NCI-H2196 (cell line): ENCODE data around the gene SLC38A6.
A peak's percentile ranks its signal among the peaks of the same experiment; 100 is the strongest.

Experiments
- DNase-seq: peaks from one replicate; lab custom pipeline; 2025; ENCODE audit not compliant: unreplicated experiment; lab: John Stamatoyannopoulos, UW

The SLC38A6 gene

DNA sequence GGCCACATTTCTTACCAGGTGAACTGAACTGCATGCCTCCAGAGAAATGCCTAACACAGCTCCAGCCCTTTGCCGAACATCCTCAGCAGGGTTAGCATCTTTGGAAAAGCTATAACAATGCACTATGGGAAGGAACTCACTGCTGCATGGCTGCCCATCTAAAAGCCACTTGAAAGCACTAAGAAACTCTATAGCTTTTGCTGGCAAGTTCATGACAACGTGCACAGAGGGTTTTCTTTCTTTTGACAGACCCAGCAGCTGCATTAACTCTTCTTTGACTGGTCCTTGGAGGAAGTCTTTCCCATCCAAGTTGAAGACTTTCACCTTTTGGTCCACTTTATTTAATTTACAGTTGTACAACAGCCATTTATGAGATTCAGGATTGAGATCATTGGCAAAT lies 5.5 kb upstream of the SLC38A6 start:
- DNase-seq = no peak

DNA sequence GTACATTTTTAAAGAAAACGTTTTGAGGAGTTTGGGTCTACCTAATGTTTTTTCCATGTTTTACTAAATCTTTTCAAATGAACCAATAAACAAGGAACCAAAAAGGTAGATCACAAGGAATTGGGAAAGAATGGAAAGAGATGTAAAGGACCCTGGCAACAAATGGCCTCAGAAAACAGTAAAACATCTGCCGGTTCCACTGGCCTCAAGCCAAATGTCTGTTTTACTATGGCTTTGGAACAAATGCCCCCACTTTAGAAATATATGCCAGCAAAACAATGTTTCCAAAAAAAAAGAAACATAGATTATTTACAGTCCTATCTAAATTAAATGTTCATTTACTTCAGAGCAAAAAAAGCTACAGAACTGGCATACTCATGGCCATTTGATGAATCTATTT lies 3.2 kb upstream of the SLC38A6 start:
- no peak for DNase-seq

DNA sequence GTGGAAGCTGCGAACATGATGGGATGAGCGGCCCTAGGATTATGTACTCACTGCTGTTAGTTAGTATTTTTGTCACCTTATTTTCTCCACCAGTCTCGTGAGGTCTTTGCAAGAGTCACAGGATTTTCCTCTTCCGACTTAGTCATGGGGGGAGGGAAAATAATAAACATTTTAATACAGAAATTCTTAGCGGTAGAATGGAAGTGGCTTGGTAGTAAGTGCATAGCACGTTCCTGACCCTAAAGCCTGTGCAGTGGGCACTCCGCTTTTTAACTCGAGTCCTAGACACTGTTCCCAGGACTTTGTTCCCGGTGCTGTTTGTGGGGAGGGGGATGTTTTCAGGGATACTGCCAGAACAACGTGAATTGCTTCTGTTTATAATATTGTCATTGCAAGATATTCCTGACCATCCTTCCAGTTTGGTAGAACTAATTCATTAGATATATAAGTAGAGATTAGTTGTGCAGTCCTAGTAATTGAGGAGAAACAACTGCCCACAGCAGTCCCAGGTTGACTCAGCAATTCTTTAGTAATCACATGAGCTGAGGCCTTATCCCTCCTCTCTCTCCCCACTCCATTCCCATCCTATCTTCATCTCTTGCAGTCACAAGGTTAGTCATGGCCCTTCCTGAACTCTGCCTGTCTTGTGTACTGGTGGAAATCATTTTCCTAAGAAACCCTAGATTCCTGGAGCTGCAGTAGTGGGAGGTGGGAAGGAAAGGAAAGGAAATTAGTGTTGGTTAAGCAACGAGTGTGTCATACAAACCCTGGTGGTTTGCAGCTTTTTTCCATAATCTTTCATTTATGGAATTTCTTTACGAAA lies 799 bp downstream of the SLC38A6 start:
- peak; percentile 12 for DNase-seq

DNA sequence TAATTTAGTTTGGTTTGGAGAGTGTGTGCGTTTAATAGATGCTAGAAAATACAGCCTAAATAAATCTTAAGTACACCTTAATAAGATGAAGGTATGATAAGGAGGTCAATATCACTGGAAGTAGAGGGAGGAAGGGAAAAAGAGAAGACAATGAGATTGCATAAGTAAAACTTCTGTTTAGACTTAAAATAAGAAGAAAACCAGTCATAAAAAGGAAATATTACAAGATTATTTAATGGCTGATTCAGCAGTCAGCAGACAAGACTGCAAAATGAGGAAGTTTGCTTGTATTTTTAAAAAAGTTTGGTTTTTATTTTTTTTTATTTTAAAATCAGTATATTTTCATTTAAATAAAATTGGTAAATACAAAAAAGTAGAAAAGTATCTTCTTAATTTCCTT lies 3.2 kb downstream of the SLC38A6 start:
- DNase-seq = no peak

DNA sequence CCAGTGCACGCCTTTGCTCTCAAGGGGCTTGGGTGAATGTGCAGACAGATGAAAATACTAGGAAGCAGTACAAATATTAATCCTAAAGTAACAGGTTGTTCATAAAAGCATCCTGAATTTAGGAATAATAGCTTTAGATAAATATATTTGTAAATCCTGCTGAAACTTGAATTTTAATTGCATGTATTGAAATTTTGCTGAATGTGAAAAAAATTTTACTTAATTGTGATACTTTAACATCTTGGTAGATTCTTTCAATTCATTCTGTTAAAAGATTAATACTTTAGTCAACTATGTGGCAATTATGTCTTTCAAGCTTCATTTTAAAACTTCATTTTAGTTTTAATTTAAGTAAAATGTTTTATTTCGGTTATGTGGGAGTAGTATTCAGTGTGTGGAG lies 5.5 kb downstream of the SLC38A6 start:
- DNase-seq = no peak

DNA sequence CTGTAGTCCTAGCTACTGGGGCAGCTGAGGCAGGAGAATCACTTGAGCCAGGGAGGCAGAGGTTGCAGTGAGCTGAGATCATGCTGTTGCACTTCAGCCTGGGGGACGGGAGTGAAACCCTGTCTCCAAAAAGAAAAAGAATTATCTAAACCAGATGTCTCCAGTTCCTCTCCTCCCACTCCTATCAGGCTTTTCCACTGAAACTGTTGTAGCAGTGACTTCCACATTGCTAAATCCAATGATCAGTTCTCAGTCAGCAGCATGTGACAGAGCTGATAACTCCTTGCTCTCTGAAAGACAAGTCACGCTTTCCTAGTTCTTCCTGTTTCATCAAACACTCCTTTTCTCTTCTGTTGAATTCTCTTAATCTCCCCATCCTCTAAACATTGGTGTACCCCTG lies 8.6 kb downstream of the SLC38A6 start:
- DNase-seq = no peak

DNA sequence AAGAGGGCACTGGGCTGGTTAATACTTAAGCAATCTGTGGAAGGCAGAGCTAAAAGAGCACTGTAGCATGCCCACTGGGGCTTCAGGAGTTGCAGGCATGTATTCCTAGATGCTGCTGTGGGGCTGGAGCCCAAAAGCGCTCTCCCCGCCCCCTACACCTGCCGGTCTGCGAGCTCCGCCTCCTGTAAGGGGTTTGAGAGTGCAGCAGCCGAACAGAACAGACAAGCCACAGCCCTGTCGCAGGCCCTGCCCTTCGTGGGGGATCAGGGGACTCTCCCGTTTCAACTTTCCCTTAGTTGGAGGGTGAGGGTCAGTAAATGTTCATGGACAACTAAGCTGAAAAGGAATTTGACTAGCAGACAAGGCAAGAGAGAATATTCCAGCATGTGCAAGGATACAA lies 17.6 kb downstream of the SLC38A6 start:
- DNase-seq = no peak

DNA sequence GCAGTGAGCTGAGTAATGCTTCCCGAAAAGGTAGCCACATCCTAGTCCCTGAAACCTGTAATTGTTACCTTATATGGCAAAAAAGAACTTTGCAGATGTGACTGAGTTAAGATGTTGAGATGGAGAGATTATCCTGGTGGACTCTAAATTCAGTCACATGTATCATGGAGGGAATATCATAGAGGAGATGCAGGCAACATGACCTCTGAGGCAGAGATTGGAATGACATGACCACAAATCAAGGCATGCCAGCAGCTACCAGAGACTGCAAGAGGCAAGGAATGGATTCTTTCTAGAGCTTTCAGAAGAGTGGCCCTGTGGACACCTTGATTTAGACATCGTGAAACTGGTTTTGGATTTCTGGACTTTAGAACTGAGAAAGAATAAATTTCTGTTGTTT lies 18.5 kb downstream of the SLC38A6 start:
- DNase-seq = no peak

DNA sequence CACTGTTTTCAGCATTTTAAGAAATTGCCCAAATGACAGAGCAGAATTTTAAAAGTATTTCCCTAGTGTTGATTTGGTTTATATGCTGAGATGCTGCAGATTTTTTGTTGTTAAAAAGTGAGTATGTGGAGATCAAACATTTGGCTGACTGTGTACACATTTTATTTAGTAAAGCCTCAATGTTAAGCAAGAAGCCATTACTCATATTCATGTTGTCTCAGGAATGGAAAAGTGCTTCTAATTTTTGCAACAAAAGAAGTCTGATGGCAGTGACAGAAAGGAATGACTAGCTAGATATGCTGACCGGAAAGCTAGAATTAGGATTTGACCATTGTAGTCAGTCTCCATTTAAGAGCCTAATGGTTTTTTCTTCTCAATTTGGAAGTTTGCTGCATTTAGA lies 22.5 kb downstream of the SLC38A6 start:
- no peak for DNase-seq

DNA sequence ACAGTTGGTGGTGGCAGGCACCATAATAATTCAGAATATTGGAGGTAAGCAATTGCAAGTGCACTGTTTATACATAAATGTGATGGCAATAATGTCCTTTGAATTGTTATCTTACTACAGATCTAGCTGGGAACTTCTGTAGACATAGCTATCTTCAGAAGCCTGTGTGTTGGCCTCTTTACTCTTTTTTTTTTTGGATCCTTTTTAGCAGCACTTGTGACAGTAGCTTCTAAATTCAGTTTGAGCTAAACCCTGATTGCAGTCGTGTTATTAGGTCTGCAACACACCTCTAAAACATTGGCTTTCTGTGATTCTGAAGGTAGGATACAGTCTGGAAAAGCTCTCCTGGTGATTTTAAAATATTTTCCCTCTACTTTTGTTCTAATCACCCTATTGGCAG lies 38.5 kb downstream of the SLC38A6 start:
- DNase-seq = no peak

DNA sequence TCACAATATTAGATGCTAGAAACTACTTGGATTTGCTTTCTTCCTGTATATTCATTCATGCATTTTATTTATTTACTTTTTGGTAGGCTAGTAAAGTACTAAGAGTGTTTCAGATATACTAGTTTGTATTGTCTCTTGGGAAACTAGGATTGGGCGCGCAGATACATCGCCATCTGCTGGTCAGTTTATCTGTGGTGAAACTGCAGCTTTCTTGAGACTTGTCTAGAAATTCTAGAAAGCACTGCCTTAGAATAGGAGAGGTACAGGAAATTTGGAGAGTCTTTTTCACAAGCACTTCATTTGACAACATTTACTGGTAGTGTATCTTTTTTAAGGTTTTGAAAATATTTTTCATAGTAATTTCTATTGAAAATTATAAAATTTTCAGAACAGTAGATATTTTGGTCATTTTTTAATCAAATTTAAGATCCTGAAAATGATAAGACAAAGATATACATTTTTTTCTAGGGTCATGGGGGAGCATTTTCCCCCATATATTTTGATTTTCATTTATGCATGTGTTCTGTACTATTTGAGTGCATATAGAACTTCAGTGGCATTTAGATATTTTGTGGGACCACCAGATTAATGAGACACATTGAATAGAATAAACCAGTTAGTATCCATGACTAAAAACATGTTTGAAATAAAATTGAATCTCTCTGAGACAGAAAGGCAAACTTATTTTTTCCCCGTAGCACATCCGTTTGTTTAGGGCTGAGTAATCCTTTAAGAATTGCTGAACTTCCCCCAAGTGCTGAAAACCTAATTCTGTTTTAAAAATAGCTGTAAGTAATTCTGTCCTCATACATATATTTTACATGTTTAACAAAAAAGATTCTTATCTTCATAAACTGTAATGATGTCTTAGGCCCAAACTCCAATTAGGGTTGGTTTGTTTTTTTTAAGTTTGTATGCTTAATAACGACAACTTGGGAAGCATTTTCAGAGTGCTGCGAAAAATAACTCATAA lies 44.5 kb downstream of the SLC38A6 start:
- DNase-seq = peak; percentile 79

DNA sequence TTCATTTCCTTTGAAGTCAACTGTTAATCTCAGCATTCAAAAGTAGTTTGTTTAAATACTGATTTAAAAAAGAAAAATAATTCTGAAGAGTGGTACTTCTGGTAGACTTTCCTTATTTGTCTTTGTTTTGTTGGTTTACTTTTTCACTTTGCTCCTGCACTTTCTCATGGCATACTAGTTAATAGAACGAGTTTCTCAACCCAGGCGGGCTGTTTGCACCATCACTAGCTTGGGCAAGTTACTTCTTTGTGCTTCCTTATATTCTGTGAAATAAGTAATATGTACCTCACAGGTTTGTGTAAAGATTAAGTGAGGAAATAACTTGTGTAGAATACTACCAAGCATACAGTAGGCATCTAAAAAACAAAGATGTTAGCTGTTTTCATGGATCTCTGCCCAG lies 45.5 kb downstream of the SLC38A6 start:
- no peak for DNase-seq

DNA sequence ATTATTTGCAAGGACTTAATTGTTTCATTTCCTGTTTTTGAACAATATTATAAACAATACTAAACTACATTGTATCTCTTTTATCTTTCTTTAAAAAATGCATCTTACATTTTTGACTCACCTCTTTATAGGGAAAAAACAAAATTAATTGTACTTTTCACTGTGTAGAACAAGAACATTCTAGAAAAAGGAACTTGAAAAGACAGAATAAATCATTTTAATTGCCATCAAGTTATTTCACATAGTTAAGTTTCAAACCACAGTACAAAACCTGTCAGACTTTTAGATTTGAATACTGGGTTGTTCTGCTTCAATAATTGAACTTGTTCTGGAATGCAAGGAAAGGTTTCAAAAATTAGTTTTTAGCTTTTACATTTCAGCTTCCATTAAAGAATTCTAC lies 50.0 kb downstream of the SLC38A6 start:
- DNase-seq = no peak

DNA sequence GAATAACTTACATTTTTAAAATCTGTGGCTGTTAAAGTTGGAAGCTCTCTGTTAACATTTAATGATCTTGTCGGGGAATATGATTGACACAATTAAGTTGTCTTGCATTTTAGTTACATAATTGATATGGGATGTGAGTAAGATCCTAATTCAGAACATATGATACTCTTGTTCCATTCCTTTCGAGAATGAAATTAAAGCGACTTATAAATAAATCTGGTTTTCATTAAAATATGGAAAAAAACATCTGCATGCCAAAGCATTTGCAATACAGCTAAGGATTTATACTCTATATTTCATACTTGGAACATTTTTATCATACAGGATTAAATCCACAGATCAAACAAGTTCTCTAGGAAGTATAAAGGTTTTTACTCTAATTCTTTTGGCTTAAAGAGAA lies 52.0 kb downstream of the SLC38A6 start:
- no peak for DNase-seq

DNA sequence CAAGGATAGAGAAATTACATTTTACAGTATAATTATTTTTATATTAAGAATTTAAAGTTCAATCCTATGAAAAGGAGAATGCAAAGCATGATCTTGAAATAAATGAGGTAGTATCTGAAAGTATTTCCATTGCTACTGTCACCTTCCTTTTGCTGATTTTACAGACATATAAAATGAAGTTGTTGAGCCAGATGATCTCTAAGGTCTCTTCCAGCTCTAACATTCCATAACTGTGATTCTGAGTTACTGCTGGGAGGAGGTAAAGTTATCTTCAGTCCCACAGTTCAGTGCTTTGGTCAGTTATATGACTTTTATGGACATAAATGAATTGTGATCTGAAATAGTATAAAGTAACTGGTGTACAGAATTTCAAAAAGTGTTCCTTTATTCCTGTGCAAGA lies 52.8 kb downstream of the SLC38A6 start:
- no peak for DNase-seq

DNA sequence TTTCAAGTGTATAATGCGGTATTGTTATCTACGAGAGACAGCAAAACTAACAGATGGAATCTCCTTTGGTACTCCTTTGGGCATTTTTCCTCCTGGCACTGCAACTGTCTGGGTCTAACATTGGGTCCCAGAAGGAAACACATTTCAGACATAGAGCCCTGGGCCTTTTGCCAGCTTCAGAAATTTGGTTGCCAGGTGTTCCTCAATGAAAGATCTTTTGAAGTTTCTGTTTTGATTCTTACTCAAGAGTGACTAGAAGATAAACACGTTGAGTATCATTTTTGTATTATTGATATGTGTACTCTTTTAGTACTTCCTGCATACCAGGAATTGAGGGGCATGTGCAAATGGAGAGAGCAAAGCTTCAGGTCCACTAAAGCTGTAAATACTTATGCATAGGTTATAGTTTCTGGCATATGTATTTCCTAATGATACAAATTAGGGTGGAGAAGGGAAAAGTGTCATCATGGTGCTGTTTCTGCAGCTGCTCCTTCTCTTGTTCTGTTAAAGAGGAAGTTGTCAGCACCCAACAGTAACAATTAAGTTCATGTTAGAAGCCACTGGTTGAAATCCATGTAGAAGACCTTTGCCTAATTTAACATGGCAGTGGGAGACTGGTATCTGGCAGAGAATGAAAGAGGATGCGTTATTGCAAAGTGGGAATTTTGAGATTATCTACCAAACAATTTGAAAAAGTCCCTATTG lies 53.5 kb downstream of the SLC38A6 start:
- DNase-seq = peak; percentile 75

DNA sequence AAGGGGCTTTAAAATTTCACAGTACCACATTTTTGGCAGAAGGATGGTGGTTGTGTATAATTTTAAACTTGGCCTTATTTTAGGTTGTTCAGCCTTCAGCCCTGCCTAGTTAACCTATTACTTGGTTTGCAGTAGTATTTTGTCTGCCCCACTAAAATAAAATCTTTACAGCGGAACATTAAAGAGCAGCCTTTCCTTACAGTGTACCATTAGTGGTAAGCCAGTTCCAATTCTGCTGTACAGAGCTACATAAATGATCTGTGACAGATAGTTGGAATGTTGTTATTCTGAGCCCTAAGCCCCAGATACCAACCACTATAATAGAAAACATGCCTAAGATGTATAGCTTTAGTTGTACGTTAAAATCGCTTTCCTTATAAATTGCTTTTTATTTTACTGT lies 56.2 kb downstream of the SLC38A6 start:
- no peak for DNase-seq

DNA sequence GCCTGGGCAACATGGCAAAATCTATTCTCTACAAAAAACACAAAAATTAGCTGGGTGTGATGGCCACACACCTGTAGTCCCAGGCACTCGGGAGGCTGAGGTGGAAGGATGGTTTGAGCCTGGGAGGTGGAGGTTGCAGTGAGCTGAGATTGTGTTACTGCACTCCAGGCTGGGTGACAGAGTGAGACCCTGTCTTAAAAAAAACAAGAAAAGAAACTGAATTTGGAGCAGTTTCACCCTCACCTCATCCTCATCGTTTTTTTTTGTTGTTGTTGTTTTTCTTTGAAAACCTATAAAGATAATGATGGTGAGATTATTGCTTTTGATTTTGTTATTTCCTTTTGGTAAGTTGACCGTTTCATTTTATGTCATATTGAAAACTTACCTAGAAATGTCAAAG lies 60.7 kb downstream of the SLC38A6 start:
- DNase-seq = no peak

DNA sequence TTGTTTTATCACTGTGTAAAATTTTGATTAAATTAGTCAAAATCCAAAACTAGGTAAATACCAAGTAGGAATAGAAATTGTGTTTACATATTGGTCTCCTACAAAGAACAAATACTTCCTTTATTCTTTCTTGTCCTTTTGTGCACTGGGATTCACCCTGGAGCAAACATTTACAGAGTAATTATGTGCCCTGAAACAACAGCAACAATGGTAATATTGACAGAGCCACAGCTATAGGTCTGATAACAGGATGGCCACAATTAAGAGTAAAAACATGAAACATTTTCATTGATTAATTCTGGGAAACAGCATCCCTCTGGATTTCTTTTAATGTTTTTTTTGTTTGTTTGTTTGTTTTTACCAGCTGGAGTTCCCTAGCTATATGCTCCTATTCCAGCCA lies 61.2 kb downstream of the SLC38A6 start:
- DNase-seq = no peak

DNA sequence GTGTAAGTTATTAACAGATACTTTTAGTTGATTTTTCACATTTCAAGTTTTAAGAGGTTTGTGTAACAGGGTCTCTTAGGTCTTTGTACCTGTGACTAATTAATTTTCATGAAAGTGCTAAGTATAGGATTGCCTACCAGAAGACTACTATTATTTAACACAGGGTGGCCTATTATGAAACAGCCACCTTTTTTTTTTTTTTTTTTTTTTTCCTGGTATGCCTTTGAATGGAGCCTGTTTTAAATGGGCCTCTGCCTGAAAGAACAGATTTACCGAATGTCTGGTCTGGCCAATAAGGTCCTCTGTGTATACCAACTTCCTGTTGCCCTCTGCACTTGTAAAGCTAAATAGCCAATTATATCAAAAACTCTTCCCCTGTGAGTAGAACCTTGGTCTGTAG lies 62.5 kb downstream of the SLC38A6 start:
- DNase-seq = no peak

DNA sequence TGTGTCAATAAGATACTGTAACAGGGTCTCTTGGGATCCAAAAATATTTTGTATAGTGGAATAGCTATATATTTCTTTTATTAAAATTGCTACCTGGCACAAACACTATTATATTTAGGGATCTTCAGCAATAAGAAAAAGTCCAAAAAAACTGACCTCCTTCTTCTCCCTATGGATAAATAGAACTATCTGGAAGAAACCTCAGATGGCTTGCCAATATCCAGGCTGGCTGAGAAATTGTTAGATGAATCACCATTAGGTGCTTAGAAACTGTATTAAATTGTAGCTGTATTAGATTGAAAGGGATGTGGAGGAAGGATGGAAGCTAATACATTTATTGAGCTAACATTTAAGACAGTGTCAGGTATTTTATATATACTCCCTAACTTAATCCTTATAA lies 66.0 kb downstream of the SLC38A6 start:
- DNase-seq = no peak

DNA sequence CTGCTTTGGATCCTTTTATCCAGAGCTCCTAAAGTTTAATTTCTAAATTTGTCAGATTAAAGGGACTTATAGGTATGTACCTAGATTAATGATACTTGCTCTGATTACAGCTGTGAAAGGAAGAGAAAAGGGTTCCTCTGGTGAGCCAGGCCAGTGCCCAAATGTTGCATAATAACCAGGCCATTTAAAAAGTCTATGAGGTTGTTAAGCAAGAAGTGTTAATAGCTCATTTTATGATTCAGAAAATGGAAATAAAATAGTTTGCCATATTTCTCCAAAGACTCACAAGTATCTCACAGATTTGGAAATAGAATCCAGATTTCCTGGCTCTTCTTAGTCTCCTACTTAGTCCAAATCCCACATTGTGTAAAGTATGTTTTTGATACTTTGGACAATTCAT lies 67.6 kb downstream of the SLC38A6 start:
- DNase-seq = no peak
